Loucy (cell line): ENCODE results near the gene BRD3OS.

Experiments
- H2AFZ ChIP-seq: fragments of 200-600 bp; sonication (generic); 2 replicates; pipeline ENCODE4 v1.6.0; 2016; ENCODE audit warnings: antibody characterized with exemption, mild to moderate bottlenecking, low read length, moderate library complexity
- H3F3A ChIP-seq: fragments of 200-600 bp; 2 replicates; pipeline ENCODE4 v1.6.0; 2016; ENCODE audit warnings: antibody characterized with exemption, low read depth, mild to moderate bottlenecking
- H3K27me3 ChIP-seq: fragments of 200-600 bp; sonication (generic); 2 replicates; pipeline ENCODE4 v1.6.1; 2014; ENCODE audit warnings: low read length, mild to moderate bottlenecking; ENCODE audit not compliant: insufficient read depth, poor library complexity, severe bottlenecking
- H3K36me3 ChIP-seq: fragments of 200-600 bp; sonication (generic); 2 replicates; pipeline ENCODE4 v1.6.1; 2016; ENCODE audit warnings: low read length; ENCODE audit not compliant: insufficient read depth
- H3K4me1 ChIP-seq: fragments of 200-600 bp; sonication (generic); 2 replicates; pipeline ENCODE4 v1.5.1; 2014; ENCODE audit warnings: low read length, mild to moderate bottlenecking; ENCODE audit not compliant: insufficient read depth, poor library complexity, severe bottlenecking
- H3K4me2 ChIP-seq: fragments of 200-600 bp; sonication (generic); 2 replicates; pipeline ENCODE4 v1.6.0; 2014; ENCODE audit warnings: antibody characterized with exemption, low read length, low read depth, mild to moderate bottlenecking; ENCODE audit not compliant: poor library complexity, severe bottlenecking
- H3K4me3 ChIP-seq: fragments of 200-600 bp; sonication (generic); 2 replicates; pipeline ENCODE4 v1.5.1; 2014; ENCODE audit warnings: low read length, mild to moderate bottlenecking, mixed read lengths; ENCODE audit not compliant: poor library complexity, severe bottlenecking
- H3K79me2 ChIP-seq: fragments of 200-600 bp; sonication (generic); 2 replicates; pipeline ENCODE4 v1.6.1; 2014; ENCODE audit warnings: low read length; ENCODE audit not compliant: insufficient read depth
- H3K9ac ChIP-seq: fragments of 200-600 bp; sonication (generic); 2 replicates; pipeline ENCODE4 v1.6.0; 2014; ENCODE audit warnings: mild to moderate bottlenecking, low read depth, low read length, moderate library complexity; ENCODE audit not compliant: poor library complexity, severe bottlenecking
- H3K9me2 ChIP-seq: fragments of 200-600 bp; sonication (generic); replicated peaks from 2 replicates; pipeline ENCODE4 v1.6.1; 2016; ENCODE audit warnings: low read depth, low read length, mixed read lengths
- H3K9me3 ChIP-seq: fragments of 200-600 bp; sonication (generic); 2 replicates; pipeline ENCODE4 v1.6.1; 2014; ENCODE audit warnings: mild to moderate bottlenecking, antibody characterized with exemption, low read length, low read depth; ENCODE audit not compliant: insufficient read depth
- H4K20me1 ChIP-seq: fragments of 200-600 bp; sonication (generic); 2 replicates; pipeline ENCODE4 v1.6.0; 2014; ENCODE audit warnings: antibody characterized with exemption, low read length, mild to moderate bottlenecking; ENCODE audit not compliant: insufficient read depth, poor library complexity, severe bottlenecking
- EZH2phosphoT487 ChIP-seq: fragments of 200-600 bp; IDR thresholded peaks from 2 replicates; pipeline ENCODE4 v1.6.1; 2018; ENCODE audit warnings: antibody characterized with exemption, mild to moderate bottlenecking, moderate library complexity, borderline replicate concordance
- TF ChIP-seq, protein P1 (sequence below): fragments of 200-600 bp; sonication (generic); conservative IDR thresholded peaks from 2 replicates; pipeline ENCODE4 v1.5.1; 2014; ENCODE audit warnings: mild to moderate bottlenecking, antibody characterized with exemption, low read length

The BRD3OS gene

DNA sequence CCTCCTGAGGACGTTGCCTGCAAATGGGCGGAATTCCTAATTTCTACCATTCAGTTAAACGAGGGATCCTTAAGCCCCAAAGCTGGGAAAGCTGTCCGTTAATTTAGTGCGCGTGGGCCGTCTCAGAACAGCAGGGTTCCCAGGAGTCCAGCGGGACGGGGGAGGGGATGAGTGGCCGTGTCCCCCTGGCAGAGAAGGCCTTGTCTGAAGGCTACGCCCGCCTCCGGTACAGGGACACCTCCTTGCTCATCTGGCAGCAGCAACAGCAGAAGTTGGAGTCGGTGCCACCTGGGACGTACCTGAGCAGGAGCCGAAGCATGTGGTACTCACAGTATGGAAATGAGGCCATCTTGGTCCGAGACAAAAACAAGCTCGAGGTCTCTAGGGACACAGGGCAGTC is 1.3 kb downstream of the BRD3OS start:
- H3K9me3 ChIP-seq = no peaks in the 10 kb centered on the region
- peak overlapping the region; percentile 73 for H3K4me2 ChIP-seq
- H3K4me3 ChIP-seq = no peak overlapping the region
- H3K9me2 ChIP-seq = no peaks in the 10 kb centered on the region
- H3K36me3 ChIP-seq = peaks cover 5% of the 10 kb centered on the region; the same call in 1 of the 2 replicates
- no peaks in the 10 kb centered on the region for H3K27me3 ChIP-seq
- no peak overlapping the region for H2AFZ ChIP-seq
- no peak overlapping the region for H3K9ac ChIP-seq
- no peaks in the 10 kb centered on the region for H3K79me2 ChIP-seq
- no peaks in the 10 kb centered on the region for H3F3A ChIP-seq
- TF ChIP-seq EZH2phosphoT487 = no peak
- TF ChIP-seq, protein P1, sequence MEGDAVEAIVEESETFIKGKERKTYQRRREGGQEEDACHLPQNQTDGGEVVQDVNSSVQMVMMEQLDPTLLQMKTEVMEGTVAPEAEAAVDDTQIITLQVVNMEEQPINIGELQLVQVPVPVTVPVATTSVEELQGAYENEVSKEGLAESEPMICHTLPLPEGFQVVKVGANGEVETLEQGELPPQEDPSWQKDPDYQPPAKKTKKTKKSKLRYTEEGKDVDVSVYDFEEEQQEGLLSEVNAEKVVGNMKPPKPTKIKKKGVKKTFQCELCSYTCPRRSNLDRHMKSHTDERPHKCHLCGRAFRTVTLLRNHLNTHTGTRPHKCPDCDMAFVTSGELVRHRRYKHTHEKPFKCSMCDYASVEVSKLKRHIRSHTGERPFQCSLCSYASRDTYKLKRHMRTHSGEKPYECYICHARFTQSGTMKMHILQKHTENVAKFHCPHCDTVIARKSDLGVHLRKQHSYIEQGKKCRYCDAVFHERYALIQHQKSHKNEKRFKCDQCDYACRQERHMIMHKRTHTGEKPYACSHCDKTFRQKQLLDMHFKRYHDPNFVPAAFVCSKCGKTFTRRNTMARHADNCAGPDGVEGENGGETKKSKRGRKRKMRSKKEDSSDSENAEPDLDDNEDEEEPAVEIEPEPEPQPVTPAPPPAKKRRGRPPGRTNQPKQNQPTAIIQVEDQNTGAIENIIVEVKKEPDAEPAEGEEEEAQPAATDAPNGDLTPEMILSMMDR = no peak
- peaks cover 4% of the 10 kb centered on the region for H3K4me1 ChIP-seq
- H4K20me1 ChIP-seq = no peaks in the 10 kb centered on the region

DNA sequence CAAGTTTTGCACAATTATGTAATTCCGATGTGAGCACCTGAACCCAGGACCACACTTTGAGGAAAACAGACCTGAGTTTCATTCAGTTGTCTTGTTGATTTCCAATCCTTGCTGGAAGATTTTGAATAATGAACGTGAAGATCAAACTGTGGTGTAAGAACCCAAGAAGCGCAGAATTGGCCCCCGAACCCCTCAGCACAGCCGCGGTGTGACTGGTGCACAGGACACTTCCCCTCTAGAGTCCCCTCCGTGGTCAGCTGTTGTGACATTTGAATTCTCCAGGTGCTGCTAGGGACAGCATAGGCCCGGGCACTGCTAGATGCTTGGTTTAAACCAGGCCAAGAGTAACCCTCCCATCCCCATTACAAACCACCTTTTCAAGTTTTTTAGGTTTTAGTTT is 1.7 kb downstream of the BRD3OS start:
- TF ChIP-seq EZH2phosphoT487 = no peak
- TF ChIP-seq, protein P1 = no peak
- H3K9me2 ChIP-seq = no peaks in the 10 kb centered on the region
- H2AFZ ChIP-seq = no peak overlapping the region
- H3K4me3 ChIP-seq = no peak overlapping the region
- peaks cover 4% of the 10 kb centered on the region for H3K4me1 ChIP-seq
- H3F3A ChIP-seq = no peaks in the 10 kb centered on the region
- H3K9ac ChIP-seq = no peak overlapping the region
- no peaks in the 10 kb centered on the region for H4K20me1 ChIP-seq
- H3K9me3 ChIP-seq = no peaks in the 10 kb centered on the region
- no peaks in the 10 kb centered on the region for H3K27me3 ChIP-seq
- peaks cover 9% of the 10 kb centered on the region; the same call in 1 of the 2 replicates for H3K36me3 ChIP-seq
- no peaks in the 10 kb centered on the region for H3K79me2 ChIP-seq
- no peak overlapping the region for H3K4me2 ChIP-seq

DNA sequence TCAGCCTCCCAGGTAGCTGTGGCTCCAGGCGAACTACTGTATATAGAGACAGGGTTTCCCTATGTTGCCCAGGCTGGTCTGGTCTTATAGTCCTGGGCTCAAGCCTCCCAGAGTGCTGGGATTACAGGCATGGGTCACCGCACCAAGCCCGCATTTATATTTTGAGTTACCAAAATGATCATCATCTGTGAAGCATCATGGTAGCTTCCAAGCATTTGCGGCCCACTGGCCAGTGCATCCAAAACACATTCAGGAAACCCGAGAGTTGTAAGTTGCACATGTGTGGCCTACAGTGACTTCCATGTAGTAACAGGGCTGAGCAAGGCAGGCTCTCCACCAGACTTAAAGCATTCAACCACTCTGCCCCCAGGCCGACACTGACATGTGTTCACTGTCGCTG is 2.3 kb downstream of the BRD3OS start:
- Histone ChIP-seq H4K20me1 (no peaks in the 10 kb centered on the region), H3K4me3 (no peak overlapping the region), H3K27me3 (no peaks in the 10 kb centered on the region), H3K9ac (no peak overlapping the region), H3K4me2 (no peak overlapping the region), H3K79me2 (no peaks in the 10 kb centered on the region), H3K4me1 (peaks cover 4% of the 10 kb centered on the region), H3K36me3 (peaks cover 9% of the 10 kb centered on the region; the same call in 1 of the 2 replicates), H3K9me3 (no peaks in the 10 kb centered on the region), H2AFZ (no peak overlapping the region), H3K9me2 (no peaks in the 10 kb centered on the region), H3F3A (no peaks in the 10 kb centered on the region)
- TF ChIP-seq, protein P1 = no peak
